Karpas-422 (cell line): ENCODE data around the gene VASN. TPM values are rescaled to one million over a fixed set of nuclear protein-coding genes. Genes with fewer than 3 reads are reported as not detected.
A peak's percentile ranks its signal among the peaks of the same experiment; 100 is the strongest.

Experiments
- DNase-seq: peaks from one replicate; pipeline ENCODE4 v3.0.0-alpha.2; 2015
- H2AFZ ChIP-seq: fragments of 200-600 bp; sonication (generic); 2 replicates; pipeline ENCODE4 v1.6.1; 2014; ENCODE audit warnings: antibody characterized with exemption, low read length, mixed read lengths
- H3K27ac ChIP-seq: fragments of 200-600 bp; sonication (generic); 2 replicates; pipeline ENCODE4 v1.5.1; 2014; ENCODE audit warnings: mild to moderate bottlenecking, low read length, moderate library complexity
- H3K27me3 ChIP-seq: fragments of 200-600 bp; sonication (generic); 2 replicates; pipeline ENCODE4 v1.6.1; 2014; ENCODE audit warnings: low read length, mixed read lengths
- H3K36me3 ChIP-seq: fragments of 200-600 bp; sonication (generic); 2 replicates; pipeline ENCODE4 v1.6.1; 2014; ENCODE audit warnings: low read length, mixed read lengths; ENCODE audit not compliant: insufficient read depth
- H3K4me1 ChIP-seq: fragments of 200-600 bp; sonication (generic); 2 replicates; pipeline ENCODE4 v1.6.1; 2014; ENCODE audit warnings: mild to moderate bottlenecking, low read length, mixed read lengths
- H3K4me2 ChIP-seq: fragments of 200-600 bp; sonication (generic); 2 replicates; pipeline ENCODE4 v1.6.1; 2014; ENCODE audit warnings: low read length, low read depth, mild to moderate bottlenecking; ENCODE audit not compliant: poor library complexity, severe bottlenecking
- H3K4me3 ChIP-seq: fragments of 200-600 bp; sonication (generic); 2 replicates; pipeline ENCODE4 v1.5.1; 2014; ENCODE audit warnings: mild to moderate bottlenecking, antibody characterized with exemption, low read length, mixed read lengths
- H3K79me2 ChIP-seq: fragments of 200-600 bp; sonication (generic); 2 replicates; pipeline ENCODE4 v1.6.1; 2014; ENCODE audit warnings: mild to moderate bottlenecking, low read length, mixed read lengths
- H3K9ac ChIP-seq: fragments of 200-600 bp; sonication (generic); 2 replicates; pipeline ENCODE4 v1.6.0; 2014; ENCODE audit warnings: low read length
- H3K9me2 ChIP-seq: fragments of 200-600 bp; sonication (generic), shearing (Covaris generic); replicated peaks from 2 replicates; pipeline ENCODE4 v1.6.0; 2014; ENCODE audit warnings: mild to moderate bottlenecking, low read length, moderate library complexity; ENCODE audit not compliant: insufficient read depth
- H3K9me3 ChIP-seq: fragments of 300-700, 200-600 bp; sonication (generic); 2 replicates; pipeline ENCODE4 v1.6.1; 2014; ENCODE audit warnings: low read length, mixed read lengths
- H4K20me1 ChIP-seq: fragments of 200-600 bp; sonication (generic); 2 replicates; pipeline ENCODE4 v1.6.1; 2014; ENCODE audit warnings: mild to moderate bottlenecking, antibody characterized with exemption, low read length, low read depth; ENCODE audit not compliant: insufficient read depth
- total RNA-seq: library from RNA; depleted of rRNA; stranded (reverse); fragments of >200 nt; shearing (Covaris generic); gene quantifications from 2 replicates; pipeline ENCODE4 v1.2.3, GENCODE V29; 2014; ENCODE audit warnings: low replicate concordance

The VASN gene
- total RNA-seq, 1 experiment from 2014 or later, result 4.1 TPM

- H3K27me3 ChIP-seq, result no peaks in the 10 kb centered on the region
Observed at GRCh38 chr16:4347765-4348509, 23.7 kb upstream of the VASN start.

GRCh38 chr16:4349332-4349731 is 22.3 kb upstream of the VASN start:
- no peak for DNase-seq
- Histone ChIP-seq H3K9ac (peak overlapping the region; percentile 51; the same call in 1 of the 2 replicates), H3K27ac (no peak overlapping the region), H4K20me1 (peaks cover 7% of the 10 kb centered on the region; the same call in 1 of the 2 replicates), H3K79me2 (peaks cover 53% of the 10 kb centered on the region), H2AFZ (no peak overlapping the region), H3K27me3 (no peaks in the 10 kb centered on the region), H3K9me3 (no peaks in the 10 kb centered on the region), H3K4me2 (peak overlapping the region; percentile 76), H3K9me2 (no peaks in the 10 kb centered on the region), H3K4me3 (peak overlapping the region; percentile 100; the same call in 1 of the 2 replicates), H3K4me1 (peaks cover 20% of the 10 kb centered on the region), H3K36me3 (peaks cover 19% of the 10 kb centered on the region; the same call in 1 of the 2 replicates)

More at GRCh38 chr16:4347765-4348509, 23.7 kb upstream of the VASN start:
- Histone ChIP-seq H3K79me2 (peaks cover 66% of the 10 kb centered on the region), H3K27ac (no peak overlapping the region), H3K9me2 (no peaks in the 10 kb centered on the region), H3K4me3 (no peak overlapping the region), H4K20me1 (peaks cover 11% of the 10 kb centered on the region; the same call in 1 of the 2 replicates), H3K4me1 (peaks cover 20% of the 10 kb centered on the region), H3K9ac (no peak overlapping the region), H3K4me2 (no peak overlapping the region), H3K9me3 (no peaks in the 10 kb centered on the region), H3K36me3 (peaks cover 19% of the 10 kb centered on the region; the same call in 1 of the 2 replicates), H2AFZ (no peak overlapping the region)
- no peak for DNase-seq

GRCh38 chr16:4350365-4350786 is 21.3 kb upstream of the VASN start:
- peak overlapping the region; percentile 100 for H3K4me3 ChIP-seq
- peak overlapping the region; percentile 76 for H3K4me2 ChIP-seq
- peaks cover 19% of the 10 kb centered on the region; the same call in 1 of the 2 replicates for H3K36me3 ChIP-seq
- no peaks in the 10 kb centered on the region for H3K27me3 ChIP-seq
- no peak for DNase-seq
- no peak overlapping the region for H2AFZ ChIP-seq
- peak overlapping the region; percentile 99 for H3K9ac ChIP-seq
- no peaks in the 10 kb centered on the region for H3K9me3 ChIP-seq
- H3K9me2 ChIP-seq, result no peaks in the 10 kb centered on the region
- peaks cover 7% of the 10 kb centered on the region; the same call in 1 of the 2 replicates for H4K20me1 ChIP-seq
- H3K79me2 ChIP-seq, result peaks cover 50% of the 10 kb centered on the region
- peaks cover 20% of the 10 kb centered on the region for H3K4me1 ChIP-seq
- peak overlapping the region; percentile 66; the same call in 1 of the 2 replicates for H3K27ac ChIP-seq

- H2AFZ ChIP-seq, result peak within 1 kb of the TSS; percentile 63; the same call in 1 of the 2 replicates
- peaks cover 46% of the 10 kb centered on the region for H3K79me2 ChIP-seq
- H3K4me3 ChIP-seq, result peak within 1 kb of the TSS; percentile 100
- peaks cover 19% of the 10 kb centered on the region; the same call in 1 of the 2 replicates for H3K36me3 ChIP-seq
- peaks cover 7% of the 10 kb centered on the region; the same call in 1 of the 2 replicates for H4K20me1 ChIP-seq
- H3K9me3 ChIP-seq, result no peaks in the 10 kb centered on the region
- peaks cover 20% of the 10 kb centered on the region for H3K4me1 ChIP-seq
- no peaks in the 10 kb centered on the region for H3K27me3 ChIP-seq
- peak; percentile 98 for DNase-seq
- H3K9me2 ChIP-seq, result no peaks in the 10 kb centered on the region
- H3K4me2 ChIP-seq, result peak within 1 kb of the TSS; percentile 76
- peak within 1 kb of the TSS; percentile 99 for H3K9ac ChIP-seq
- H3K27ac ChIP-seq, result peak within 1 kb of the TSS; percentile 71
Observed at GRCh38 chr16:4350787-4351659, 20.6 kb upstream of the VASN start, which contains the start of gene PAM16. Gene PAM16, minus strand, starts transcription at chr16:4351321. Its CDS starts 87 bp downstream, at chr16:4351234.

- DNase-seq, result no peak
- H3K9me2 ChIP-seq, result no peaks in the 10 kb centered on the region
- H3K9me3 ChIP-seq, result no peaks in the 10 kb centered on the region
- no peak overlapping the region for H3K4me3 ChIP-seq
- peaks cover 40% of the 10 kb centered on the region for H3K79me2 ChIP-seq
- peaks cover 7% of the 10 kb centered on the region; the same call in 1 of the 2 replicates for H4K20me1 ChIP-seq
- peak overlapping the region; percentile 63; the same call in 1 of the 2 replicates for H2AFZ ChIP-seq
- no peaks in the 10 kb centered on the region for H3K27me3 ChIP-seq
- peak overlapping the region; percentile 52 for H3K9ac ChIP-seq
- H3K4me2 ChIP-seq, result peak overlapping the region; percentile 68
- peaks cover 20% of the 10 kb centered on the region for H3K4me1 ChIP-seq
- peaks cover 19% of the 10 kb centered on the region; the same call in 1 of the 2 replicates for H3K36me3 ChIP-seq
- H3K27ac ChIP-seq, result peak overlapping the region; percentile 71
Observed at GRCh38 chr16:4351880-4352279, 19.8 kb upstream of the VASN start.

GRCh38 chr16:4352843-4353242 is 18.8 kb upstream of the VASN start:
- Histone ChIP-seq H3K4me3 (no peak overlapping the region), H3K9ac (no peak overlapping the region), H3K36me3 (peaks cover 14% of the 10 kb centered on the region), H3K9me2 (no peaks in the 10 kb centered on the region), H3K9me3 (no peaks in the 10 kb centered on the region), H3K4me1 (peaks cover 20% of the 10 kb centered on the region), H3K79me2 (peaks cover 30% of the 10 kb centered on the region), H4K20me1 (peaks cover 7% of the 10 kb centered on the region; the same call in 1 of the 2 replicates), H2AFZ (no peak overlapping the region), H3K27me3 (no peaks in the 10 kb centered on the region), H3K27ac (no peak overlapping the region), H3K4me2 (no peak overlapping the region)
- DNase-seq, result no peak

- Histone ChIP-seq H3K27me3 (no peaks in the 10 kb centered on the region), H3K79me2 (peaks cover 22% of the 10 kb centered on the region), H3K9ac (no peak overlapping the region), H3K4me2 (no peak overlapping the region), H2AFZ (no peak overlapping the region), H3K36me3 (peaks cover 13% of the 10 kb centered on the region), H3K27ac (no peak overlapping the region), H3K9me3 (no peaks in the 10 kb centered on the region), H4K20me1 (peaks cover 7% of the 10 kb centered on the region; the same call in 1 of the 2 replicates), H3K4me3 (no peak overlapping the region), H3K9me2 (no peaks in the 10 kb centered on the region), H3K4me1 (peaks cover 20% of the 10 kb centered on the region)
- no peak for DNase-seq
Observed at GRCh38 chr16:4353675-4354074, 18.0 kb upstream of the VASN start.
